ENCODE data around the gene PTH1R. TPM values are rescaled to one million over a fixed set of nuclear protein-coding genes. Genes with fewer than 3 reads are reported as not detected.

PTH1R gene
- total RNA-seq, 1 experiment from 2014 or later, result 1.0 TPM

DNA sequence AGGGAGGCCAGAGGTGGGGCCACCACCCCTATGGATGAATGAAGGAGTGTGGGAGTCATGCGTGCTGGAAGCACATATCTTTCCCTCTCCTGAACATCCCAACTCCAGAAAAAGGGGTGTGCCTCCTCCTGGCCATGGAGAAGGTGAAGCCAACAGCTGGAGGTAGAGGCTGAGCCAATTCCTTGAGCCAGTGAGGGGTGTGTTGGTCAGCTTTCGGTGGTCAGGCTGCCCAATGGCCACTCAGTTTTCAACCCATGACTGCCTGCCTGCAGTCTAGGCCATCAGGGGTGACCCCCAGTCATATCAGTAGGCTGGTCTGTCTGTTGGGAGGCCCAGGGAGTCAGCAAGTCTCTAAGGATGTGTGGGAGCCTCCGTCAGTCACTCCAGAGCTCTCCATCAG lies 13.6 kb downstream of the PTH1R start:
- Histone ChIP-seq H4K20me1 (ENCODE audit: control insufficient read depth, insufficient read depth, insufficient read length) (no peaks in the 10 kb centered on the region), H2BK5ac (ENCODE audit: insufficient read length, low read length) (no peak overlapping the region), H3K56ac (ENCODE audit: insufficient read length, low read depth, low read length) (no peak overlapping the region), H3K9me3 (ENCODE audit: control insufficient read depth, low read depth, low read length) (no peaks in the 10 kb centered on the region), H3K79me2 (ENCODE audit: insufficient read depth, low read length) (no peaks in the 10 kb centered on the region), H2AK5ac (ENCODE audit: insufficient read length, low read length) (no peak overlapping the region), H2AFZ (ENCODE audit: low read length) (no peak overlapping the region), H3T11ph (ENCODE audit: low read length) (no peak overlapping the region), H3K23ac (ENCODE audit: insufficient read length, low read depth, low read length) (no peak overlapping the region), H3K27me3 (ENCODE audit: insufficient read depth, low read length) (peaks cover 25% of the 10 kb centered on the region; the same call in 1 of the 2 replicates), H2BK120ac (ENCODE audit: low read depth, low read length, poor library complexity, severe bottlenecking) (no peak overlapping the region), H4K91ac (ENCODE audit: insufficient read length, low read depth, low read length) (no peak overlapping the region), H3K18ac (ENCODE audit: insufficient read length, low read depth, low read length) (no peak overlapping the region), H3K4me1 (ENCODE audit: insufficient read depth, low read length) (no peaks in the 10 kb centered on the region; the same call in 1 of the 2 replicates), H3K14ac (ENCODE audit: insufficient read depth, low read length) (no peak overlapping the region), H3K9ac (ENCODE audit: extremely low read depth, insufficient read length, low read length) (no peak overlapping the region), H4K5ac (ENCODE audit: insufficient read length, low read depth, low read length) (no peak overlapping the region), H3K4ac (ENCODE audit: low read depth, low read length) (no peak overlapping the region), H2BK15ac (ENCODE audit: low read depth, low read length) (no peak overlapping the region), H4K8ac (replicated peaks; ENCODE audit: insufficient read length, low read depth, low read length) (no peak overlapping the region), H3K27ac (ENCODE audit: insufficient read length, low read depth, low read length) (no peak overlapping the region), H3K23me2 (ENCODE audit: insufficient read length, low read depth, low read length, poor library complexity, severe bottlenecking) (peaks cover 8% of the 10 kb centered on the region), H2BK12ac (ENCODE audit: insufficient read length, low read depth, low read length) (no peak overlapping the region), H2BK20ac (ENCODE audit: low read depth, low read length, poor library complexity, severe bottlenecking) (no peak overlapping the region), H3K79me1 (ENCODE audit: insufficient read depth, low read depth, low read length, poor library complexity, severe bottlenecking) (no peaks in the 10 kb centered on the region), H3K4me2 (ENCODE audit: insufficient read depth, insufficient read length, low read length) (no peak overlapping the region)
- Mint-ChIP-seq H3K27me3 (ENCODE audit: low read depth) (peaks cover 99% of the 10 kb centered on the region), H3K27ac (no peak overlapping the region), H3K36me3 (ENCODE audit: insufficient read depth in 1 of 3, low read depth in 3 of 3) (no peaks in the 10 kb centered on the region), H3K4me3 (peak overlapping the region in 1 of 2 experiments; percentile 54; a peak in 1 of 5 replicates), H3K9me3 (no peaks in the 10 kb centered on the region; a peak in 1 of 5 replicates), H3K4me1 (peaks cover 22 to 25% of the 10 kb centered on the region in 2 experiments)
- TF ChIP-seq, protein P1, sequence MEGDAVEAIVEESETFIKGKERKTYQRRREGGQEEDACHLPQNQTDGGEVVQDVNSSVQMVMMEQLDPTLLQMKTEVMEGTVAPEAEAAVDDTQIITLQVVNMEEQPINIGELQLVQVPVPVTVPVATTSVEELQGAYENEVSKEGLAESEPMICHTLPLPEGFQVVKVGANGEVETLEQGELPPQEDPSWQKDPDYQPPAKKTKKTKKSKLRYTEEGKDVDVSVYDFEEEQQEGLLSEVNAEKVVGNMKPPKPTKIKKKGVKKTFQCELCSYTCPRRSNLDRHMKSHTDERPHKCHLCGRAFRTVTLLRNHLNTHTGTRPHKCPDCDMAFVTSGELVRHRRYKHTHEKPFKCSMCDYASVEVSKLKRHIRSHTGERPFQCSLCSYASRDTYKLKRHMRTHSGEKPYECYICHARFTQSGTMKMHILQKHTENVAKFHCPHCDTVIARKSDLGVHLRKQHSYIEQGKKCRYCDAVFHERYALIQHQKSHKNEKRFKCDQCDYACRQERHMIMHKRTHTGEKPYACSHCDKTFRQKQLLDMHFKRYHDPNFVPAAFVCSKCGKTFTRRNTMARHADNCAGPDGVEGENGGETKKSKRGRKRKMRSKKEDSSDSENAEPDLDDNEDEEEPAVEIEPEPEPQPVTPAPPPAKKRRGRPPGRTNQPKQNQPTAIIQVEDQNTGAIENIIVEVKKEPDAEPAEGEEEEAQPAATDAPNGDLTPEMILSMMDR (conservative IDR thresholded peaks at IDR 0.05), result no peak
- WGBS (ENCODE audit: extremely low coverage, insufficient read length, low lambda C conversion rate), result no CpG with 5 or more reads among the region's 3 CpGs
- no peak for DNase-seq

Measured in H9 (cell line).